Activated CD8-positive, alpha-beta memory T cell treated with anti-CD3 and anti-CD28 coated beads, Interleukin-2, amount 10 ng/mL, durations not matched to agents 7 days and 5 days (primary cell): ENCODE results near the gene HLA-DPA1. TPM values are rescaled to one million over a fixed set of nuclear protein-coding genes. Genes with fewer than 3 reads are reported as not detected.

Experiments used
- ATAC-seq: fragments of 150-1000 bp; cut with Tn5 transposase; one replicate; pipeline ENCODE4 v1.10.0; 2021; ENCODE audit warnings: moderate library complexity
- CTCF ChIA-PET: fragments of 350-600 bp; sonication (Branson Sonifier 250); formaldehyde crosslinking; loops from one replicate; lab custom pipeline; 2021; ENCODE audit warnings: antibody characterized with exemption; lab: Charles Lee
- DNase-seq: peaks from one replicate; pipeline ENCODE4 v3.0.0-alpha.2; 2020
- H3K27ac Mint-ChIP-seq: one replicate; pipeline ENCODE4 v1.8.0; 2021; ENCODE audit warnings: mild to moderate bottlenecking, mixed read lengths
- H3K27me3 Mint-ChIP-seq: one replicate; pipeline ENCODE4 v1.8.0; 2021; ENCODE audit warnings: mixed read lengths
- H3K36me3 Mint-ChIP-seq: one replicate; pipeline ENCODE4 v1.8.0; 2021; ENCODE audit warnings: mild to moderate bottlenecking, mixed read lengths
- H3K4me1 Mint-ChIP-seq: one replicate; pipeline ENCODE4 v1.8.0; 2021; ENCODE audit warnings: mixed read lengths
- H3K4me3 Mint-ChIP-seq: one replicate; pipeline ENCODE4 v1.8.0; 2021; ENCODE audit warnings: mild to moderate bottlenecking, moderate library complexity, mixed read lengths
- H3K9me3 Mint-ChIP-seq: one replicate; pipeline ENCODE4 v1.8.0; 2022; ENCODE audit warnings: low read depth, mixed read lengths
- total RNA-seq, 2 experiments: library from RNA; stranded (reverse); gene quantifications; one replicate each; pipeline ENCODE4 v1.2.3, GENCODE V29; 2021

Gene HLA-DPA1
- total RNA-seq, 2 experiments from 2014 or later: 276 to 299 TPM

DNA sequence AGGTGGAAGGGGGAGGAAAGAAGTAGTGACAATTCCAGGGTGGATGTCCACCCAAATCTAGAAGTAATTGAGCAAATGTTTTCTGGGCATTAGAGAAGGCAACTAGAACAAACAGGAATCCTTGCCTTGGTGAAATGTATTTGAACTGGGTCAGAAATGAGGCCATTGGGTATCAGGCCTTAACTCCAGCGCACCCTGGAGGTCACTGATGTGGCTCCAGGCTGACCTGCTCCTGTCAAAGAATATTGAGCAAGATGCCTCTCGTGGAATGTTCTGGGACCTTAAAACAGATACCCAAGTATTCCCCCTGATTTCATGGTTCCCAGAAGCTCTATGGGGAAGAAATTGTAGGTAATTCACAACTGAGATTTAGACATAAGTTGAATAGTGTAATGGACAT lies 9.3 kb upstream of the HLA-DPA1 start:
- ATAC-seq: no peak
- H3K36me3 Mint-ChIP-seq: peaks cover 46% of the 10 kb centered on the region

DNA sequence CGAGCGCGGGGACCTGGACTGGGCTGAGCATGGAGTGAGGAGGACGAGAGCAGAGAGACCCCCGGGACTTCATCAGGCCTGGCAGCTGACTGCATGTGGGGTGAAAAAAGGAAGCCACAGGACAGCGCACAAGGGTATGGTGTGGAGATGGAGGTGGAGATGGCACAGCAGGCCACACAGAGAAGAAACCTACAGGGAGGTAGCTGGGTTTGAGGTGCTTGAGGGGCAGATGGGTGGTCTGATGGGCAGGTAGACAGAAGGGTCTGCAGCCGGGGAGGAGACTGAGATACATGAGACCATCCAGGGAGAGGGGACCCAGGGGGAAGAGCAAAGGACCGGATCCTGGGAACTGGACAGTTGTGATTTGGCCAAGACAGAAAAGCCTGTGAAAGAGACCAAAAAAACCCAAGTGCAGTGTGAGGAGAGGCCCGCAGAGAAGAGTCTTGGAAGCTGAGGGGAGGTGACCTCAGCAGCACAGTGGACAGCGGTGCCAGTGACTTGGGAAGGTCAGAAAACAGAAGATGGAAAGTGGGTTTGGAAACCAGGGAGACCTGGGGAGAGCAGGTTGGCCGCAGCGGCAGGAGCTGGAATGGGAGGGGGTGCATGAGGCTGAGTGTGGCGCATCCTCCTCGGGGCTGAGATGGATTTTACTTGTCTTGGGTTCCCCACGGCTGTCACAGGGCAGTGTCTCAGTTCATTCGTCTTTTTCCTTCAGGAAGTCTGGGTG lies 7.8 kb upstream of the HLA-DPA1 start:
- CTCF ChIA-PET: interaction anchor here (0.7 to 2.8 kb wide), 4 partner anchors 9 to 167 kb away, joined by 3 to 14 read pairs (median 4); no protein-coding TSS in a partner anchor
- DNase-seq (no peak), ATAC-seq (no peak)
- Mint-ChIP-seq H3K27ac (peak overlapping the region; percentile 25), H3K4me1 (peaks cover 42% of the 10 kb centered on the region), H3K4me3 (peak overlapping the region; percentile 42), H3K9me3 (no peaks in the 10 kb centered on the region), H3K27me3 (no peaks in the 10 kb centered on the region), H3K36me3 (peaks cover 48% of the 10 kb centered on the region)

More for the DNA sequence above, 9.3 kb upstream of the HLA-DPA1 start:
- Mint-ChIP-seq H3K4me3 (no peak overlapping the region), H3K9me3 (no peaks in the 10 kb centered on the region), H3K27ac (peak overlapping the region; percentile 8), H3K27me3 (no peaks in the 10 kb centered on the region), H3K4me1 (peaks cover 34% of the 10 kb centered on the region)
- CTCF ChIA-PET: interaction anchor here (2.8 kb wide), 1 partner anchor 67 kb away, joined by 14 read pairs; no protein-coding TSS in a partner anchor
- DNase-seq: no peak

DNA sequence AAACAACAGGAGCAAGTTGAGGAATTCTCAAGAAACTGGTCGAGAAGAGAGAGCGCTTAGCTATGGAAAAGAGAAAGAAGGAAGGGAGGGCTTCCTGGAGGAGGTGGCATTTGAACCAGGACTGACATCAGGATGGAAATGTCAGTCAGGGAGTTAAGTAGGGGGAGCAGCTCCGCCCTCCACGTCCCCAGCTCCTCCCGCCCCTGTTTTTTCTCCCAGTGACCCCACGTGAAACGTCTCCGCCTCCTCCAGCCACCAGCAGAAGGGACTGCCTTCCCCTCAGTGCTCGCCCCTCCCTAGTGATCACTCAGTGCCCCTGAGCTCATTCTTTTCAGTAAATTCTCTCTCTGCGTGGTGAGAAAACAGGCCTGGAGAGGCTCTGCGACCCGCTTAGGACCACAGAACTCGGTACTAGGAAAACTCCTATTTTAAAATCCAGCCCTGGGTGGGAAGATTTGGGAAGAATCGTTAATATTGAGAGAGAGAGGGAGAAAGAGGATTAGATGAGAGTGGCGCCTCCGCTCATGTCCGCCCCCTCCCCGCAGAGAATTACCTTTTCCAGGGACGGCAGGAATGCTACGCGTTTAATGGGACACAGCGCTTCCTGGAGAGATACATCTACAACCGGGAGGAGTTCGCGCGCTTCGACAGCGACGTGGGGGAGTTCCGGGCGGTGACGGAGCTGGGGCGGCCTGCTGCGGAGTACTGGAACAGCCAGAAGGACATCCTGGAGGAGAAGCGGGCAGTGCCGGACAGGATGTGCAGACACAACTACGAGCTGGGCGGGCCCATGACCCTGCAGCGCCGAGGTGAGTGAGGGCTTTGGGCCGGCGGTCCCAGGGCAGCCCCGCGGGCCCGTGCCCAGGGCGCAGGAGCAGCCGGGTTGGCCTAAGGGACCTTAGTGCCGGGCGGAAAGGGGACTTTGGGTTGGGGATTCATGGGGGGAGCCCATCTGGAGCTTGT lies 7.0 kb upstream of the HLA-DPA1 start:
- DNase-seq (no peak), ATAC-seq (no peak)
- Mint-ChIP-seq H3K4me1 (peaks cover 45% of the 10 kb centered on the region), H3K27me3 (no peaks in the 10 kb centered on the region), H3K27ac (peak overlapping the region; percentile 25), H3K4me3 (peak overlapping the region; percentile 42), H3K9me3 (no peaks in the 10 kb centered on the region), H3K36me3 (peaks cover 40% of the 10 kb centered on the region)
- CTCF ChIA-PET: interaction anchor here (1.1 to 2.8 kb wide), 3 partner anchors 10 to 168 kb away, joined by 4 to 14 read pairs (median 4); no protein-coding TSS in a partner anchor

DNA sequence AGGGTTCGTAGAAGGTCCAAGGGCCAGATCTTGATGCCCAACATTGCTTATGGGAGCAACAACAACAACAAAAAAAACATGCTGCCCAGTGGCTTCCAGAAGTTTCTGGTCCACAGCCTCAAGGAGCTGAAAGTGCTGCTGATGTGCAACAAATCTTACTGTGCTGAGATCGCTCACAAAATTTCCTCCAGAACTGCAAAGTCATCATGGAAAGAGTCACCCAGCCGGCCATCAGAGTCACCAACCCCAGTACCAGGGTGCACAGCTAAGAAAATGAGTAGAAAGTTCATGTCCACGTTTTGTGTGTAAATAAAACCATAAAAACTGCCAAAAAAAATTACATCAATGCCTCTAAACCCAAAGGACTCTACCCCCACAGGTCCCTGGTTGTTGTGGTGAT lies 6.1 kb upstream of the HLA-DPA1 start:
- Mint-ChIP-seq H3K27ac (no peak overlapping the region), H3K27me3 (no peaks in the 10 kb centered on the region), H3K4me1 (peaks cover 53% of the 10 kb centered on the region), H3K4me3 (no peak overlapping the region), H3K36me3 (peaks cover 36% of the 10 kb centered on the region), H3K9me3 (no peaks in the 10 kb centered on the region)
- DNase-seq (no peak), ATAC-seq (no peak)
- CTCF ChIA-PET: no interaction called here

DNA sequence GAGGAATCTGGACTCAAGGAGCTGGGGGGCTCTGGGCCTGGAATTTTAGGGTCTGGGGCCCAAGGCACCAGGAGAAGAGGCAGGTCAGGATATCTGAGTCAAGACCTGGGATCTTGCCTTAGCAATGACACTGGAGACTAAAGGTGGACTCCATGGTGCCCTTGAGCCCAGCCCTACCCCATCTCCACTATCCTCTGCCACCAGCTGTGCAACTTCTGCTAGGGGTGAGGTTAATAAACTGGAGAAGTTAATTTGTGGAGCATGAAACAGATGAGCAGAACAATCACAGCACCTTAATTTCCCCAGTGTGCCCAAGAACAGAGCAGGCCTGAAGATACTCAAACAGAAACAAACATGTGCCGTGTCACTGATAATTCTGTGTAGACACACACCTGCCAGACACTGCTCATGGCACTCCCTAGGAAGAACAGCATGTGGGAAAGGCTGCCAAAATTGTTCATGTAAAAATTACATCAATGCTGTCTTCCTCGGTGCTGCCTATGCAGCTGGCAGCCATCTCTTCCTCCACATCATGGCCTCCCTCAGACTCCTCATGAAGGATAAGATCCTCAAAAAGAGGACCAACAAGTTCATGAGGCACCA lies 5.6 kb upstream of the HLA-DPA1 start:
- CTCF ChIA-PET: interaction anchor here (1.7 kb wide), 1 partner anchor 12 kb away, joined by 4 read pairs; no protein-coding TSS in a partner anchor
- H3K4me3 Mint-ChIP-seq: no peak overlapping the region

DNA sequence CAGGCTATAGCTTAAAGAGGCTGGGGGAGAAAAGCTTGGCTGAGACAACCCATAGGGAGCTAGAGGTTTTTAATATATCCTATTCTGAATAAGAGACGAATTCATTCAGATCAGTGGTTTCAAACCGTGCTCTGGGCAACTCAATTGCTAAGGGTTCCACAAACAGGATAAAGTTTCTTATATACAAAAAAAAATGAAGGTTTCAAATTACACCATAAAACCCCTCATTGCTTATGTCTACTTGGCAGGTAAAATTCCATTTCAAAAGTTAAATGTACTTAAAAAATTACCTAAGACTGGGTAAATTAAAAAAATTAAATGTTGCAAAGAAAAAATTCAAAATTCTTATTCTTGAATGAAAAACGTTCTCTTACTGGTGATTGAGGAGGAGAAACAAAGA lies 5.0 kb upstream of the HLA-DPA1 start:
- ATAC-seq (no peak), DNase-seq (no peak)
- H3K27me3 Mint-ChIP-seq: no peaks in the 10 kb centered on the region
- H3K4me3 Mint-ChIP-seq: no peak overlapping the region
- H3K36me3 Mint-ChIP-seq: peaks cover 30% of the 10 kb centered on the region
- no peak overlapping the region for H3K27ac Mint-ChIP-seq
- H3K9me3 Mint-ChIP-seq: no peaks in the 10 kb centered on the region
- CTCF ChIA-PET: interaction anchor here (1.7 kb wide), 1 partner anchor 12 kb away, joined by 4 read pairs; no protein-coding TSS in a partner anchor
- peaks cover 58% of the 10 kb centered on the region for H3K4me1 Mint-ChIP-seq

More for the DNA sequence above, 5.6 kb upstream of the HLA-DPA1 start:
- H3K27ac Mint-ChIP-seq: no peak overlapping the region
- H3K4me1 Mint-ChIP-seq: peaks cover 54% of the 10 kb centered on the region
- ATAC-seq: no peak
- peaks cover 33% of the 10 kb centered on the region for H3K36me3 Mint-ChIP-seq
- no peaks in the 10 kb centered on the region for H3K27me3 Mint-ChIP-seq
- DNase-seq: no peak
- no peaks in the 10 kb centered on the region for H3K9me3 Mint-ChIP-seq

DNA sequence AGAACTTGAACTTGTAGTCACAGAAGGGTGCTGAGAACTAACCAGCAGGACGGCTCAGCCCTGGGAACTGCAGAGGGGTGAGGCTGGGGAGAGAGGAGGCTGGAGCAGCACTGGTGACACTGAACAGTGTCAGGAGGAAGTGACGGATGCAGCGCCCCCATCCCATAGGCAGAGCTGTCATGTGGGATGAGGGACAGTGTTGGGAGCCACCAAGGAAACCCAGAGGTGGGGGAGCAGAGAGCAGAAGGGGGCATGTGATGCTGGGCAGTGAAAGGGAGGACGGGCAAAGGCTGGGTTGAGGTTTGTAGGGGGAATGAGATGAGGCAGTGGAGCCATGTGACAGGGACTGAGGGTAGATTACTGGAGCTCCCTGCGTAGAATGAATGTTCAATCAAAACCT lies 4.5 kb upstream of the HLA-DPA1 start:
- Mint-ChIP-seq H3K4me1 (peaks cover 60% of the 10 kb centered on the region), H3K27me3 (no peaks in the 10 kb centered on the region), H3K27ac (peak overlapping the region; percentile 70), H3K9me3 (no peaks in the 10 kb centered on the region), H3K36me3 (peaks cover 29% of the 10 kb centered on the region), H3K4me3 (peak overlapping the region; percentile 81)
- ATAC-seq (no peak), DNase-seq (no peak)
- CTCF ChIA-PET: interaction anchor here (1.7 kb wide), 1 partner anchor 13 kb away, joined by 4 read pairs; no protein-coding TSS in a partner anchor

DNA sequence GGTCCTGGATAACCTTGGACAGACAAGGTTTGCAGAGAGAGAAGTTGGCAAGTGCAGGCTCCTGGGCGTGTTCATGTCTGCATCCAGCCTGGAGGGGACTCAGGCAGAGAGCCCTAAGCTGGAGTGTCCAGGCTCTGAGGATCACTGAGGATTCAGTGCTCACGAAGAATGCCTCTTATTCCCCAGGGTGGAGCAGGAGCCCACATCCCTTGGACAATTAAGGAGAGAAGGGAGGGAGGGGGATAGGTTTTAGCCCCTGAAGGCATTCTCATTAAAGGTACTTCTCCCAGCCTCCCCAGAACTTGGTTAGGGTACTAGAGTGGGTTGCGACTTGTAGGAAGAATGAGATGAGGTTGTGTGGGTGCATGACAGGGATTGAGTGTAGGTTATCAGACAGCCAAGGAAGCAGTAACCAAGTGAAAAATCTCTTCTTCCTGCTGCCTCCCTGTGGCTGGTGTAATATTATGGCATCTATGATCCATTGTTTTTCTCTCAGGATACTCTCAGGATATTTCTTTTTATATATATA lies 3.0 kb upstream of the HLA-DPA1 start:
- no peak for DNase-seq
- peak overlapping the region; percentile 81 for H3K4me3 Mint-ChIP-seq
- peak overlapping the region; percentile 90 for H3K27ac Mint-ChIP-seq
- H3K4me1 Mint-ChIP-seq: peaks cover 66% of the 10 kb centered on the region
- ATAC-seq: no peak
- peaks cover 34% of the 10 kb centered on the region for H3K36me3 Mint-ChIP-seq
- CTCF ChIA-PET: interaction anchor here (0.8 to 1.5 kb wide), 10 partner anchors 9 to 238 kb away, joined by 3 to 9 read pairs (median 3); partner anchors contain the start of gene TAP2
- no peaks in the 10 kb centered on the region for H3K9me3 Mint-ChIP-seq
- no peaks in the 10 kb centered on the region for H3K27me3 Mint-ChIP-seq

DNA sequence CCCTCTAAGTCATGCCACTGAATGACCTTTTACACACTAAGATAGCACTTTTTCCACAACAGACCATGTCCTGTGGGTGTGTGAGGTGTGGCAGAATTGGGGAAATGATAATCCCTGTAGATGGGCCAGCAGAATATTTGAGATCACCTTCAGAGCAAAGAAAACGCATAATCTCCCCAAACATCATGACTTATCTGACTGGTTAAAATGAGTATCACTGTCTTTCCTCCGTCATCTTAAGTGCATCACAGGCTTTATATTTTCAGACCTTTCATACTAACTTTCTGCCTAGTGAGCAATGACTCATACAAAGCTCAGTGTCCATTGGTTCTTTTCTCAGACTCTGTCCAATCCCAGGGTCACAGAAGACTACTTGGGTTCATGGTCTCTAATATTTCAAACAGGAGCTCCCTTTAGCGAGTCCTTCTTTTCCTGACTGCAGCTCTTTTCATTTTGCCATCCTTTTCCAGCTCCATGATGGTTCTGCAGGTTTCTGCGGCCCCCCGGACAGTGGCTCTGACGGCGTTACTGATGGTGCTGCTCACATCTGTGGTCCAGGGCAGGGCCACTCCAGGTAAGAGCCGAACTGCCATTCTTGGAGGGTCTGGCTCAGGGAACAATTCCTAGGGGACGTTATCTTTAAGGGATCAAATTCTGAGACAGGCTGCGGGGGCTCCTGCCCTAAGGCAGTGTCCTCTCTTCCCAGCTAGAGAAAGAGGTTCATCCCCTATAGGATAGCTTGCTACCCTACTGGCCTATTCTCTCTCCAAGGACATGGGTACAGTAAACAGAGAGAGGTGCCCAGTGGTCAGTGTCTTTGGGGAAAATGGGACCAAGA lies 2.3 kb upstream of the HLA-DPA1 start, which contains the start of gene HLA-DPB1:
HLA-DPB1 (plus strand) TSS at position 423 of the 838 bp plus-strand sequence; CDS start at position 475, 52 bp downstream.
- CTCF ChIA-PET: interaction anchor here (0.7 to 1.5 kb wide), 13 partner anchors 9 to 237 kb away, joined by 3 to 9 read pairs (median 3); partner anchors contain the start of gene TAP2
- DNase-seq: peak; percentile 60
- H3K27ac Mint-ChIP-seq: peak within 1 kb of the TSS; percentile 90
- peak; percentile 90 for ATAC-seq
- H3K27me3 Mint-ChIP-seq: no peaks in the 10 kb centered on the region
- peak within 1 kb of the TSS; percentile 81 for H3K4me3 Mint-ChIP-seq
- H3K4me1 Mint-ChIP-seq: peaks cover 66% of the 10 kb centered on the region
- no peaks in the 10 kb centered on the region for H3K9me3 Mint-ChIP-seq
- H3K36me3 Mint-ChIP-seq: peaks cover 33% of the 10 kb centered on the region

DNA sequence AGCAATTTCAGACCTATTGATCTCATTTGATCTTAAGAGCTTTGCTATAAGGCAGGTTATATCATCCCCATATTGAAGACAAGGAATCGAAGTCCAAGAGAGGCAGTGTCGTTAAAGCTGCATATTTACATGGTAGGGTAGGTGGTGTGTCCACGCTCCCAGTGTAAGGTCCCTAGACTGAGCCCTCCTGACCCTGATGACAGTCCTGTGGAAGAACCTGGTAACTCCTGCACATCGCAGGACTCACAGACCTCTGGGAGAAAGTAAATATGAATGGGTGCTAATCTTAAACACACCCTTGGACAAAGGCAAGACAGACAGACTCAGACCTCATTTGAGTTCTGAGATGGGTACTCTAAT lies 1.7 kb upstream of the HLA-DPA1 start:
- CTCF ChIA-PET: interaction anchor here (0.7 to 1.5 kb wide), 12 partner anchors 13 to 181 kb away, joined by 3 to 9 read pairs (median 3); no protein-coding TSS in a partner anchor
- Mint-ChIP-seq H3K4me1 (peaks cover 67% of the 10 kb centered on the region), H3K36me3 (peaks cover 32% of the 10 kb centered on the region), H3K9me3 (no peaks in the 10 kb centered on the region), H3K27ac (peak overlapping the region; percentile 90), H3K4me3 (peak overlapping the region; percentile 81), H3K27me3 (no peaks in the 10 kb centered on the region)
- DNase-seq (no peak), ATAC-seq (peak; percentile 1)

DNA sequence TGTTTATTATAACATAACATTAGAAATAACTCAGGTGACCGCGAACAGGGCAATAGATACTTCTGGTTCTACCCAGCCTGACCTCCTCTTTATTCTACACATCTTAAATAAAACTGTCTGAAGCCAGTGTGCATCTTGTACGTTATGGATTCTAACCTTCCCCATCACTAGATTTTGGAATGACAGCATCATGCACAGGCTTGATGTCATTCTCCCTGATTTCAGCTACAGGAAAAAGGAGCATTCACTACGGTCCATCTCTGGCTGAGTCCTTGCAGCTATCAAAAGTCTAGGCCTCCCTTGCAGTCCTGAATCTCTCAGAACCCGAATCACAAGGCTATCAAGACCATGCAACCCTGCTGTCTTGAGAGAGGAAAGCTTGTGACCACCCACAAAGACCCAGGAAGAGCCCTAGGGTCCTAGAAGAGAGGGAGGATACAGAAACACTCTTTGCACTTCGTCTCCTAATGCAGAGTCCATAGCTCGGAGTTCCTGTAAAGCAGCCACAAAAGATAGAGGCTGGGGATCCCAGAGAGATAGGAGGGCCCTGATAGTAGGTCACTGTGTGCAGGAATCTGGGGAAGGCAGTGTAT lies 845 bp downstream of the HLA-DPA1 start:
- DNase-seq (no peak), ATAC-seq (no peak)
- Mint-ChIP-seq H3K27me3 (no peaks in the 10 kb centered on the region), H3K27ac (peak overlapping the region; percentile 84), H3K36me3 (peaks cover 49% of the 10 kb centered on the region), H3K4me1 (peaks cover 58% of the 10 kb centered on the region), H3K4me3 (peak overlapping the region; percentile 92), H3K9me3 (no peaks in the 10 kb centered on the region)
- CTCF ChIA-PET: interaction anchor here (0.7 to 2.4 kb wide), 13 partner anchors 10 to 658 kb away, joined by 3 to 21 read pairs (median 4); no protein-coding TSS in a partner anchor
